IMR-90 (cell line): ENCODE data around the gene CBX5. TPM values are rescaled to one million over a fixed set of nuclear protein-coding genes. Genes with fewer than 3 reads are reported as not detected.

Experiments used
- ATAC-seq: fragments of 200-7000 bp; cut with Tn5 transposase; 2 replicates; pipeline ENCODE4 v1.9.1; 2020; ENCODE audit warnings: low read depth, mild to moderate bottlenecking, moderate library complexity
- BruUV-seq: library from RNA; stranded (reverse); fragments of 400-500 nt; replicated peaks from 2 replicates; lab custom pipeline; 2021; lab: Mats Ljungman, UMichigan
- CTCF ChIA-PET: fragments of 300-600 bp; formaldehyde crosslinking; extraction: SDS; loops from one replicate; lab custom pipeline; 2021; ENCODE audit warnings: antibody characterized with exemption; lab: Yijun Ruan, JAX
- POLR2A ChIA-PET: fragments of 300-600 bp; sonication (Branson Sonifier 250); formaldehyde crosslinking; loops from one replicate; lab custom pipeline; 2022; ENCODE audit warnings: antibody characterized with exemption; ENCODE audit not compliant: unreplicated experiment; lab: Charles Lee
- DNase-seq: peaks from one replicate; pipeline ENCODE4 v3.0.0; 2013
- H2AFZ ChIP-seq: replicated peaks from 2 replicates; pipeline ENCODE3; 2013; ENCODE audit warnings: low read length, mild to moderate bottlenecking; ENCODE audit not compliant: poor library complexity
- H2AK5ac ChIP-seq: 2 replicates; pipeline ENCODE4 v1.6.1; 2013; ENCODE audit warnings: low read depth, low read length, inconsistent platforms
- H2AK9ac ChIP-seq: replicated peaks from 2 replicates; pipeline ENCODE3; 2013; ENCODE audit warnings: mild to moderate bottlenecking, low read depth, low read length, moderate library complexity; ENCODE audit not compliant: poor library complexity
- H2BK120ac ChIP-seq: 2 replicates; pipeline ENCODE4 v1.6.1; 2013; ENCODE audit warnings: low read depth, low read length, inconsistent platforms
- H2BK15ac ChIP-seq: 3 replicates; pipeline ENCODE4 v1.6.1; 2013; ENCODE audit warnings: low read depth, low read length, inconsistent platforms
- H2BK20ac ChIP-seq: 2 replicates; pipeline ENCODE4 v1.6.1; 2013; ENCODE audit warnings: low read depth, mild to moderate bottlenecking, inconsistent platforms, low read length, moderate library complexity
- H2BK5ac ChIP-seq: 2 replicates; pipeline ENCODE4 v1.6.1; 2013; ENCODE audit warnings: mild to moderate bottlenecking, low read depth, low read length, inconsistent platforms; ENCODE audit not compliant: poor library complexity, severe bottlenecking
- H3K14ac ChIP-seq: replicated peaks from 2 replicates; pipeline ENCODE4 v1.6.1; 2013; ENCODE audit warnings: low read depth, low read length, inconsistent platforms
- H3K18ac ChIP-seq: 2 replicates; pipeline ENCODE4 v1.6.1; 2013; ENCODE audit warnings: low read depth, low read length, control low read depth
- H3K23ac ChIP-seq: 2 replicates; pipeline ENCODE4 v1.6.1; 2013; ENCODE audit warnings: low read depth, low read length, inconsistent platforms
- H3K27ac ChIP-seq: 2 replicates; pipeline ENCODE4 v1.5.1; 2013; ENCODE audit warnings: mild to moderate bottlenecking, control low read depth, low read length; ENCODE audit not compliant: insufficient read depth
- H3K27me3 ChIP-seq: 2 replicates; pipeline ENCODE4 v1.6.1; 2013; ENCODE audit warnings: low read length; ENCODE audit not compliant: control insufficient read depth, insufficient read depth
- H3K36me3 ChIP-seq: 2 replicates; pipeline ENCODE4 v1.6.1; 2013; ENCODE audit warnings: low read length, mixed read lengths; ENCODE audit not compliant: control insufficient read depth, insufficient read depth
- H3K4ac ChIP-seq: 2 replicates; pipeline ENCODE4 v1.6.1; 2013; ENCODE audit warnings: low read depth, low read length, inconsistent platforms
- H3K4me1 ChIP-seq: 2 replicates; pipeline ENCODE4 v1.6.1; 2013; ENCODE audit warnings: low read length, mixed read lengths; ENCODE audit not compliant: control insufficient read depth, insufficient read depth
- H3K4me2 ChIP-seq: 2 replicates; pipeline ENCODE4 v1.6.1; 2013; ENCODE audit warnings: low read depth, mild to moderate bottlenecking, control low read depth, low read length, moderate library complexity
- H3K4me3 ChIP-seq: 2 replicates; pipeline ENCODE4 v1.5.1; 2013; ENCODE audit warnings: low read depth, mild to moderate bottlenecking, control low read depth, low read length, moderate library complexity; ENCODE audit not compliant: insufficient read depth
- H3K56ac ChIP-seq: 2 replicates; pipeline ENCODE4 v1.6.1; 2013; ENCODE audit warnings: low read length, inconsistent platforms; ENCODE audit not compliant: insufficient read depth; ENCODE audit errors: extremely low read depth
- H3K79me1 ChIP-seq, 2 experiments: 2 replicates each; pipeline ENCODE4 v1.6.1; 2013; ENCODE audit warnings: low read length in 2 of 2, inconsistent platforms in 1 of 2, low read depth in 1 of 2
- H3K9ac ChIP-seq: 2 replicates; pipeline ENCODE4 v1.6.1; 2013; ENCODE audit warnings: low read depth, low read length, control low read depth
- H3K9me1 ChIP-seq: 2 replicates; pipeline ENCODE4 v1.6.1; 2013; ENCODE audit warnings: low read length, inconsistent platforms; ENCODE audit not compliant: insufficient read depth
- H3K9me3 ChIP-seq: 2 replicates; pipeline ENCODE4 v1.6.1; 2013; ENCODE audit warnings: low read length; ENCODE audit not compliant: control insufficient read depth, insufficient read depth
- H4K20me1 ChIP-seq: 2 replicates; pipeline ENCODE4 v1.6.1; 2013; ENCODE audit warnings: low read length, inconsistent platforms; ENCODE audit not compliant: insufficient read depth
- H4K5ac ChIP-seq: 2 replicates; pipeline ENCODE4 v1.6.1; 2013; ENCODE audit warnings: mild to moderate bottlenecking, low read depth, low read length, control low read depth
- H4K8ac ChIP-seq, 2 experiments: 2 replicates each; pipeline ENCODE4 v1.6.1; 2013; ENCODE audit warnings: low read depth in 2 of 2, low read length in 2 of 2, control low read depth in 1 of 2, inconsistent platforms in 1 of 2
- H4K91ac ChIP-seq: 2 replicates; pipeline ENCODE4 v1.6.1; 2013; ENCODE audit warnings: low read depth, low read length, inconsistent platforms; ENCODE audit not compliant: insufficient read depth
- RCOR1 ChIP-seq: IDR thresholded peaks from 2 replicates; pipeline ENCODE4 v1.6.1; 2012; ENCODE audit warnings: mild to moderate bottlenecking, low read length, improper control_type of control experiment; ENCODE audit not compliant: insufficient replicate concordance
- WGBS, 2 experiments: methylation state at CpG; one replicate each; pipeline versions ENCODE4 v1.1.5 to v1.1.7; 2013; ENCODE audit warnings: missing lambda C conversion rate in 2 of 2; ENCODE audit not compliant: insufficient read length in 1 of 2; ENCODE audit errors: extremely low coverage in 2 of 2; 5-methylcytosine and 5-hydroxymethylcytosine counted together
- dilution Hi-C: fragments of 300-500 bp; cut with HindIII; formaldehyde crosslinking; loops from one replicate; pipeline ENCODE4 v1.14.3; 2018; ENCODE audit warnings: low sequenced_read_pairs; ENCODE audit not compliant: unreplicated experiment
- in situ Hi-C: fragments of 300-500 bp; cut with MboI; formaldehyde crosslinking; loops from 3 replicates; pipeline ENCODE4 v1.14.3; 2019; ENCODE audit warnings: low sequenced_read_pairs, inconsistent platforms, mixed read lengths
- intact Hi-C: fragments of 100-400 bp; cut with micrococcal nuclease; formaldehyde crosslinking; loops from 2 replicates; pipeline ENCODE4 v1.10.0; 2022
- polyA plus RNA-seq, 3 experiments: library from polyadenylated mRNA; depleted of rRNA; stranded (reverse); fragments of >200 nt; gene quantifications; 2 replicates each; pipeline ENCODE4 v1.2.3, GENCODE V29; 2012; ENCODE audit warnings: low replicate concordance in 1 of 3
- total RNA-seq: library from RNA; depleted of rRNA; stranded (reverse); fragments of >200 nt; gene quantifications from 2 replicates; pipeline ENCODE4 v1.2.3, GENCODE V29; 2012

CBX5 gene
- total and polyA plus RNA-seq, 2 of the 4 experiments (the other 2 are of a cell fraction) = 18.0 to 40.9 TPM

DNA sequence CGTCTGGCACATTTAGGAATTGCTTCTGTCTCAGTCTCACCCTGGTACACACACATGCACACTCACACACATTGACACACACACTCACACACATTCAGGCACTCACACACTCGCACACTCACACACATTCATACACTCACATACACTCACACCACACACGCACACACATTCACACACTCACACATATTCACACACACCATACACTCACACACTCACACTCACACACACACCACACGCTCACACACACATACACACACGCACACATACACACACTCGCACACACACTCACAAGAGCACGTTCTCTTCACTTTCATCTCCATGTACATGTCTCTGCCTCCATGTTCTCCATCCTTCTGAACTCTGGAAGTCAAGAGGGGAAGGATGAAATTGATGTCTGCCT is 68.0 kb downstream of the CBX5 start:
- ATAC-seq (no peak), DNase-seq (no peak)
- no peak overlapping the region for H2BK15ac ChIP-seq
- no peak overlapping the region for H2AFZ ChIP-seq
- no peak for TF ChIP-seq RCOR1
- no peak overlapping the region for H3K14ac ChIP-seq
- H3K9ac ChIP-seq = no peak overlapping the region
- POLR2A ChIA-PET = no interaction called here
- H3K4me1 ChIP-seq = no peaks in the 10 kb centered on the region
- no TSS peak for BruUV-seq
- H3K23ac ChIP-seq = no peak overlapping the region
- H3K4me3 ChIP-seq = no peak overlapping the region
- H4K91ac ChIP-seq = no peak overlapping the region
- peak overlapping the region; percentile 37 for H2BK5ac ChIP-seq
- H2BK120ac ChIP-seq = no peak overlapping the region
- H3K9me3 ChIP-seq = no peaks in the 10 kb centered on the region
- no peak overlapping the region for H4K8ac ChIP-seq
- CTCF ChIA-PET = no interaction called here
- H2AK9ac ChIP-seq = no peak overlapping the region
- H3K79me1 ChIP-seq = no peaks in the 10 kb centered on the region
- no peaks in the 10 kb centered on the region for H4K20me1 ChIP-seq
- 0 out of 2 replicates have a peak overlapping the region, but pooled peaks have one; percentile 0 for H2AK5ac ChIP-seq
- dilution Hi-C loops = no loop called here
- intact Hi-C loops = loop anchor here (5.0 to 10.0 kb wide), 2 partner anchors 223 to 465 kb away; no protein-coding TSS in a partner anchor
- H3K4me2 ChIP-seq = no peak overlapping the region
- WGBS, 2 experiments = 38 to 100% methylated on average over 1 of the region's 7 CpGs
- no peaks in the 10 kb centered on the region for H3K36me3 ChIP-seq
- no peak overlapping the region for H4K5ac ChIP-seq
- H3K18ac ChIP-seq = no peak overlapping the region
- no peak overlapping the region for H3K4ac ChIP-seq
- no peak overlapping the region for H3K27ac ChIP-seq
- H3K56ac ChIP-seq = no peak overlapping the region
- in situ Hi-C loops = no loop called here
- peaks cover 46% of the 10 kb centered on the region for H3K27me3 ChIP-seq
- H2BK20ac ChIP-seq = no peak overlapping the region
- H3K9me1 ChIP-seq = peaks cover 5% of the 10 kb centered on the region; the same call in 1 of the 2 replicates
